HG03135 (cell line): ENCODE data around the gene HUS1.
"Not testable (repeated sequence)": the region's sequence is repeated elsewhere in the genome, so short reads cannot be mapped to it uniquely, and the experiment has no call there.

Experiments used
- ATAC-seq: cut with Tn5 transposase; IDR thresholded peaks from one replicate; pipeline ENCODE4 v1.9.1; 2021; ENCODE audit warnings: mild to moderate bottlenecking, moderate library complexity; ENCODE audit not compliant: unreplicated experiment

Gene HUS1

DNA sequence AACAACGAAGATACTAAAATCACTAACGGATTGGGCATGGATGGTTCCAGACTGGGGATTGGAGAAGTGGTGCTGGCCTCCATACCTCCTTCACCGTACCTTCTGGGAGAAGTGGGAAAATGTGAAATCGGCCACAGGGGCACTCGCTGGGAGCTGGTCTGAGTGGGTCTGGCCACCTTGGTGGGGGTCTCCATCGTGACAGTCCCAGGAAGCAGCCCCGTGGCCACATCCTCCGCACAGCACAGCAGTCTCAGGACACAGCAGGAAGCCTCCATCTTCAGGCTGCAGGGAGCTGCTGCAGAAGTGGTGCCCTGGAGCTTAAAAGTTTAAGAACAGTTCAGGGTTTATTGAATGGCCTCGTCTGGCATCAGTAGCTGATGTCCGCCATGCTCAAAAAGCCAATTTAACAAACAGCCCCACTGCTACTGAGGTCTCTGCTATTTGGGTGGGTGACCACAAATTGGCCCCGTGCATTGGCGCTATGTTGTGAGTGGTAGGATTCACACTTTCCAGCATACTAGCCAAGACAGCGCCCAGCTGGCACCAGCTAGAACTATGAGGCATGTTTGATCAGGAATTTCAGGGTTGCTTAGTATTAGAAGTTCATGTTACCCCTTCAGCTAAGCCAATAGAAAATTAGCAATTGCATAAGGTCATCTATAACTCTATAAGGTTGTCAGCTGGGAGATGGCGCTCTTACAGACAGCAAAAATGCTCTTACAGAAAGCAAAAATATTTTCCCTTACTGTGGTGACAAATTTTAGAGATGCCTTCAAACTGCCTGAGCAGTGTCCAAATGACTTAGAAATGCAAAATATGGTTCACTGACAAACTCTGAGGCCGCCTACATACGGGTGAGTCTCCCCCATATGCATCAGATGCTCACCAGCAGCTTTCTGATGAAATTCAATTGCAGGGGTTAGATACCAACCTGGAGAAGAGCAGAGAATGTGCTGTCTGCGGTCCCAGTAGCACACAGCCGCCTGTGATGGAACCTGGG is 48.1 kb downstream of the HUS1 start:
- ATAC-seq, result no peak

DNA sequence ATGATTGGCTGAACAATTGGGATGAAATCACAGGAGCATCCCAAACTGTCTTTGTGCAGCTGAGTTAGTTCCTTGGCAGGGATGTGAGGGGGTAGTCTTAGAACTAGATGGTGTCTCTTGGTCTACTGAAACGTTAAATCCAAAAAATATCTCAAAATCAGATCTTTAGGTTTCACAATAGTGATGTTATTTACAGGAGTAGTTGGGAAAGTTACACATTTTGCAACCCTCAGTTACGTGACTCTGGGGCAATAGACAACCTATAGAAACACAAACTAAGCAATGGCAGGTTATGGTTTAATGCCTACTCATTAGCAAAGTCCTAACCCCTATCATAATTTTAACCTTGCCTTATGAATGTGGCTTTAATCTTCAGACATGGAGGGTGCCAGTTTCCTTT is 55.1 kb downstream of the HUS1 start:
- ATAC-seq, result no peak

DNA sequence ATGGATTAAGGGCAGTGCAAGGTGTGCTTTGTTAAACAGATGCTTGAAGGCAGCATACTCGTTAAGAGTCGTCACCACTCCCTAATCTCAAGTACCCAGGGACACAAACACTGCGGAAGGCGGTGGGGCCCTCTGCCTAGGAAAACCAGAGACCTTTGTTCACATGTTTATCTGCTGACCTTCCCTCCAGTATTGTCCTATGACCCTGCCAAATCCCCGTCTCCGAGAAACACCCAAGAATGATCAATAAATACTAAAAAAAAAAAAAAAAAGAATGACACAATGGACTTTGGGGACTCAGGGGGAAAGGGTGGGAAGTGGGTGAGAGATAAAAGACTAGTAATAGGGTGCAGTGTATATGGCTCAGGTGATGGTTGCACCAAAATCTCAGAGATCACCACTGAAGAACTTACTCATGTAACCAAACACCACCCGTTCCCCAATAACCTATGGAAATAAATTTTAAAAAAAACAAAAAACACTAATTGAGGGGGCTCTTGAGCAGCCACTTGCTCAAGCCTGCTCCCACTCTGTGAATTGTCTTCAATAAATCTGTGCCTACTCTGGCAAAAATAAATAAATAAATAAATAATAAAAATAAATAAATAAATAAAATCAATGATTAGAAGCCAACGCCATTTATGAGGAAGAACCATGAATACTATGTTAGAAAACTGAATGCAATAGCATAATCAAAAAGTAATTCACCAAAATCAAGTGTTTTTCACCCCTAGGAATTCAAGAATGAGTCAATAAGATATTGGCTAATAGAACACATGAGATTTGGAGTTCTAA is 56.1 kb downstream of the HUS1 start:
- ATAC-seq, result not testable (repeated sequence)

DNA sequence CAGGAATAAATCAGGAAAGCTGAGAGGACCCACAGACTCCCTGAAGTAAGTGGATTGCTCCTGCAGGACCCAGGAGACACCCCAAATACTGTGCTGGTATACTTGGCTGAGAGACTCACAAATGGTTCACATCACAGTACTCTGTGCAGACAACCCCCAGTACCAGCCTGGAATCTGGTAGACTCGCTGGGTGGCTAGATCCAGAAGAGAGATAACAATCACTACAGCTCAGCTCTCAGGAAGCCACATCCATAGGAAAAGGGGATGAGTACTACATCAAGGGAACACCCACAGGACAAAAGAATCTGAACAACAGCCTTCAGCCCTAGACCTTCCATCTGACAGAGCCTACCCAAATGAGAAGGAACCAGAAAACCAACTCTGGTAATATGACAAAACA is 62.9 kb downstream of the HUS1 start:
- ATAC-seq, result not testable (repeated sequence)

DNA sequence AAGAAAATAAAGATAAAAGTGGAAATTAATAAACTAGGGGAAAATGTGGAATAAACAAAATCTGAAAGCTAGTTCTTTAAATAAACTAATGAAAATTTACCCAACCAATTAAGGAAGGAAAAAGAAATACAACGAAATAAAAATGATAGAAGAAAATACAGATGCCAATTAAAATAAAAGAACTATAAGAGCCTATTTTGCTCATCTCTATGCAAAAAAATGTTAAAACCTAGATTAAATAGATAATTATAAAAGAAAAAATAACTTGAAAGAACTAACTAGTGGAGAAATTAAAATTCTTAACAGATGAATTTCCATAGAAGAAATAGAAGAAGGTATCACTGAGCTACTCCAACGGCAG is 63.8 kb downstream of the HUS1 start:
- no peak for ATAC-seq

DNA sequence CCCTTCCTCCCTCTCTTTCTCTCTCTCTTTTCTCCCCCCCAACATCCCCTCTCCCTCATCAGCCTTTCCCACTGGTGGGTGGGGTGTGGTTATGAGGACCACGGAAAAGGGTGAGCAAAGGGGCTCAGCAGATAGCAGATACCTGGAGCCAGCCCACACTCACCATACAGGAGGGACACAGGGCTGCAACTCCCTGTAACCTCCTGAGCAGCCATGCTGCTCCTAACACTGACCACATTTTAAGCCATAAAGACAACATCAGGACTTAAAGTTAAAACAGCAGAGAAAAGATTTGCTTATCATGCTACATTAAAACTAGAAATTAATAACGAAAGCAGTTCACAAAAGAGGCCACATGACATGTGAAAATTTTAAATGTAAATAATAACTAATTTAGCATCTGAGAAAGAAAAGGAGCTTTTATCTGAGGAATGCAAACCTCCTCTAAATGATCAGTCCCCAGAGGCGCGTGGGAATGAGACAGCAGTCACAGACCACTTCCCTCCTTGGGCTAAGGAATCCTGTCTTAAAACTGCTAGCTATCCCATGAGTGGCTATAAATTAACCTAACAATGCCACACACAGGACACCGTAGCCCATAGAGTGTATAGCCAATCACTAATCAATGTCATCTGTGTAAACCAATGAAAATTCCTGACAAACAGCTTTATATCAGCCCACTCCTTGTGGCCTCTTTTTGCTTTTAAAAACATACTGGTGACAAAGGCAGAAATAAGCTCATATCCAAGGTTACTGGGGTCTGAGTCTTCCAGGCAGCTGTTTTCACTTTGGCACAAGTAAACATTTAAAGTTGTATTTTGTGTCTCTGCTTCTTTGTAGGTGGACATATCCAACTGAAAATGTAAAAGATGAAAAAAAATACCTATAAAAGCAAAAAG is 64.4 kb downstream of the HUS1 start:
- ATAC-seq, result no peak
